IMR-90 (cell line): ENCODE measurements around the gene SEMA6A. TPM values are rescaled to one million over a fixed set of nuclear protein-coding genes. Genes with fewer than 3 reads are reported as not detected.

Experiments
- ATAC-seq: fragments of 200-7000 bp; cut with Tn5 transposase; 2 replicates; pipeline ENCODE4 v1.9.1; 2020; ENCODE audit warnings: low read depth, mild to moderate bottlenecking, moderate library complexity
- BruUV-seq: library from RNA; stranded (reverse); fragments of 400-500 nt; replicated peaks from 2 replicates; lab custom pipeline; 2021; lab: Mats Ljungman, UMichigan
- CTCF ChIA-PET: fragments of 300-600 bp; formaldehyde crosslinking; extraction: SDS; loops from one replicate; lab custom pipeline; 2021; ENCODE audit warnings: antibody characterized with exemption; lab: Yijun Ruan, JAX
- POLR2A ChIA-PET: fragments of 300-600 bp; sonication (Branson Sonifier 250); formaldehyde crosslinking; loops from one replicate; lab custom pipeline; 2022; ENCODE audit warnings: antibody characterized with exemption; ENCODE audit not compliant: unreplicated experiment; lab: Charles Lee
- DNase-seq: peaks from one replicate; pipeline ENCODE4 v3.0.0; 2013
- H2AFZ ChIP-seq: replicated peaks from 2 replicates; pipeline ENCODE3; 2013; ENCODE audit warnings: low read length, mild to moderate bottlenecking; ENCODE audit not compliant: poor library complexity
- H2AK5ac ChIP-seq: 2 replicates; pipeline ENCODE4 v1.6.1; 2013; ENCODE audit warnings: low read depth, low read length, inconsistent platforms
- H2AK9ac ChIP-seq: replicated peaks from 2 replicates; pipeline ENCODE3; 2013; ENCODE audit warnings: mild to moderate bottlenecking, low read depth, low read length, moderate library complexity; ENCODE audit not compliant: poor library complexity
- H2BK120ac ChIP-seq: 2 replicates; pipeline ENCODE4 v1.6.1; 2013; ENCODE audit warnings: low read depth, low read length, inconsistent platforms
- H2BK15ac ChIP-seq: 3 replicates; pipeline ENCODE4 v1.6.1; 2013; ENCODE audit warnings: low read depth, low read length, inconsistent platforms
- H2BK20ac ChIP-seq: 2 replicates; pipeline ENCODE4 v1.6.1; 2013; ENCODE audit warnings: low read depth, mild to moderate bottlenecking, inconsistent platforms, low read length, moderate library complexity
- H2BK5ac ChIP-seq: 2 replicates; pipeline ENCODE4 v1.6.1; 2013; ENCODE audit warnings: mild to moderate bottlenecking, low read depth, low read length, inconsistent platforms; ENCODE audit not compliant: poor library complexity, severe bottlenecking
- H3K14ac ChIP-seq: replicated peaks from 2 replicates; pipeline ENCODE4 v1.6.1; 2013; ENCODE audit warnings: low read depth, low read length, inconsistent platforms
- H3K18ac ChIP-seq: 2 replicates; pipeline ENCODE4 v1.6.1; 2013; ENCODE audit warnings: low read depth, low read length, control low read depth
- H3K23ac ChIP-seq: 2 replicates; pipeline ENCODE4 v1.6.1; 2013; ENCODE audit warnings: low read depth, low read length, inconsistent platforms
- H3K27ac ChIP-seq: 2 replicates; pipeline ENCODE4 v1.5.1; 2013; ENCODE audit warnings: mild to moderate bottlenecking, control low read depth, low read length; ENCODE audit not compliant: insufficient read depth
- H3K27me3 ChIP-seq: 2 replicates; pipeline ENCODE4 v1.6.1; 2013; ENCODE audit warnings: low read length; ENCODE audit not compliant: control insufficient read depth, insufficient read depth
- H3K36me3 ChIP-seq: 2 replicates; pipeline ENCODE4 v1.6.1; 2013; ENCODE audit warnings: low read length, mixed read lengths; ENCODE audit not compliant: control insufficient read depth, insufficient read depth
- H3K4ac ChIP-seq: 2 replicates; pipeline ENCODE4 v1.6.1; 2013; ENCODE audit warnings: low read depth, low read length, inconsistent platforms
- H3K4me1 ChIP-seq: 2 replicates; pipeline ENCODE4 v1.6.1; 2013; ENCODE audit warnings: low read length, mixed read lengths; ENCODE audit not compliant: control insufficient read depth, insufficient read depth
- H3K4me2 ChIP-seq: 2 replicates; pipeline ENCODE4 v1.6.1; 2013; ENCODE audit warnings: low read depth, mild to moderate bottlenecking, control low read depth, low read length, moderate library complexity
- H3K4me3 ChIP-seq: 2 replicates; pipeline ENCODE4 v1.5.1; 2013; ENCODE audit warnings: low read depth, mild to moderate bottlenecking, control low read depth, low read length, moderate library complexity; ENCODE audit not compliant: insufficient read depth
- H3K56ac ChIP-seq: 2 replicates; pipeline ENCODE4 v1.6.1; 2013; ENCODE audit warnings: low read length, inconsistent platforms; ENCODE audit not compliant: insufficient read depth; ENCODE audit errors: extremely low read depth
- H3K79me1 ChIP-seq, 2 experiments: 2 replicates each; pipeline ENCODE4 v1.6.1; 2013; ENCODE audit warnings: low read length in 2 of 2, inconsistent platforms in 1 of 2, low read depth in 1 of 2
- H3K9ac ChIP-seq: 2 replicates; pipeline ENCODE4 v1.6.1; 2013; ENCODE audit warnings: low read depth, low read length, control low read depth
- H3K9me1 ChIP-seq: 2 replicates; pipeline ENCODE4 v1.6.1; 2013; ENCODE audit warnings: low read length, inconsistent platforms; ENCODE audit not compliant: insufficient read depth
- H3K9me3 ChIP-seq: 2 replicates; pipeline ENCODE4 v1.6.1; 2013; ENCODE audit warnings: low read length; ENCODE audit not compliant: control insufficient read depth, insufficient read depth
- H4K20me1 ChIP-seq: 2 replicates; pipeline ENCODE4 v1.6.1; 2013; ENCODE audit warnings: low read length, inconsistent platforms; ENCODE audit not compliant: insufficient read depth
- H4K5ac ChIP-seq: 2 replicates; pipeline ENCODE4 v1.6.1; 2013; ENCODE audit warnings: mild to moderate bottlenecking, low read depth, low read length, control low read depth
- H4K8ac ChIP-seq, 2 experiments: 2 replicates each; pipeline ENCODE4 v1.6.1; 2013; ENCODE audit warnings: low read depth in 2 of 2, low read length in 2 of 2, control low read depth in 1 of 2, inconsistent platforms in 1 of 2
- H4K91ac ChIP-seq: 2 replicates; pipeline ENCODE4 v1.6.1; 2013; ENCODE audit warnings: low read depth, low read length, inconsistent platforms; ENCODE audit not compliant: insufficient read depth
- MAFK ChIP-seq: IDR thresholded peaks from 2 replicates; pipeline ENCODE4 v1.6.1; 2012; ENCODE audit warnings: low read depth, low read length, improper control_type of control experiment
- RAD21 ChIP-seq: IDR thresholded peaks from 2 replicates; pipeline ENCODE4 v1.6.1; 2012; ENCODE audit warnings: low read length, improper control_type of control experiment
- WGBS, 2 experiments: methylation state at CpG; one replicate each; pipeline versions ENCODE4 v1.1.5 to v1.1.7; 2013; ENCODE audit warnings: missing lambda C conversion rate in 2 of 2; ENCODE audit not compliant: insufficient read length in 1 of 2; ENCODE audit errors: extremely low coverage in 2 of 2; 5-methylcytosine and 5-hydroxymethylcytosine counted together
- dilution Hi-C: fragments of 300-500 bp; cut with HindIII; formaldehyde crosslinking; loops from one replicate; pipeline ENCODE4 v1.14.3; 2018; ENCODE audit warnings: low sequenced_read_pairs; ENCODE audit not compliant: unreplicated experiment
- in situ Hi-C: fragments of 300-500 bp; cut with MboI; formaldehyde crosslinking; loops from 3 replicates; pipeline ENCODE4 v1.14.3; 2019; ENCODE audit warnings: low sequenced_read_pairs, inconsistent platforms, mixed read lengths
- intact Hi-C: fragments of 100-400 bp; cut with micrococcal nuclease; formaldehyde crosslinking; loops from 2 replicates; pipeline ENCODE4 v1.10.0; 2022
- polyA plus RNA-seq, 3 experiments: library from polyadenylated mRNA; depleted of rRNA; stranded (reverse); fragments of >200 nt; gene quantifications; 2 replicates each; pipeline ENCODE4 v1.2.3, GENCODE V29; 2012; ENCODE audit warnings: low replicate concordance in 1 of 3
- total RNA-seq: library from RNA; depleted of rRNA; stranded (reverse); fragments of >200 nt; gene quantifications from 2 replicates; pipeline ENCODE4 v1.2.3, GENCODE V29; 2012

Gene SEMA6A
- total and polyA plus RNA-seq, 2 of the 4 experiments (the other 2 are of a cell fraction), result 0.27 to 0.36 TPM

DNA sequence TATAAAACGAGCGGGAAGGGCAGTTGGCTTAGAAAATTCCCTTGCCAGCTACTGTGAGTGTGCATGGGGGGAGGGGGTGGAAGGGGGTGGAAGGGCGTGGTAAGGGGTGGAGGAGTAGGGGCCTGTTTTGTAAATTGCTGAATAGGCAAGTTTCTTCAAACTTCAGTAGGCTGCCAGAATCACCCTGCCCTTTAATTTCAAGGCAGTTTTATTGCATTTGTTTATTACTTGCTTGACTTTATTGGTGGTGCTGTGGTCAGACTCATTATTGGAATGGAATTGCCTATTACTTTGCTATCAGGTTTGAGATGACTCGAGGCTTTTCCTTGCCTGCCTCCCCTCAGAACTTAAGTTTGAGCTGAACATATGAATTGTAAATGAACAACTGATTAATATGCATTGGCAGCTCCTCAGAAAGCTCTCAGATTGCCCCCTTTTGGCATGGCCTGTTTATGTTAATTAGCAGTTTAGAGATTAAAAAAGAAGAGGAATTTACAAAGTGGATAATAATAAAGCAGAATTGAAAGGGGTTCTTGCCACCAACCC is 76.0 kb downstream of the SEMA6A start:
- dilution Hi-C loops (no loop called here), in situ Hi-C loops (no loop called here), intact Hi-C loops (no loop called here)
- Histone ChIP-seq H4K20me1 (no peaks in the 10 kb centered on the region), H3K56ac (no peak overlapping the region), H4K5ac (no peak overlapping the region), H2BK5ac (no peak overlapping the region), H3K9me1 (no peaks in the 10 kb centered on the region), H3K9ac (no peak overlapping the region), H3K4ac (no peak overlapping the region), H2BK20ac (no peak overlapping the region), H4K91ac (no peak overlapping the region), H2AK9ac (no peak overlapping the region), H3K4me1 (no peaks in the 10 kb centered on the region; the same call in 1 of the 2 replicates), H3K4me2 (no peak overlapping the region), H2BK15ac (no peak overlapping the region), H3K4me3 (no peak overlapping the region), H3K27ac (no peak overlapping the region), H3K79me1 (no peaks in the 10 kb centered on the region), H2BK120ac (no peak overlapping the region), H3K23ac (no peak overlapping the region), H3K18ac (no peak overlapping the region), H3K14ac (no peak overlapping the region), H3K9me3 (no peaks in the 10 kb centered on the region), H3K27me3 (peaks cover 2% of the 10 kb centered on the region; the same call in 1 of the 2 replicates), H3K36me3 (no peaks in the 10 kb centered on the region), H2AFZ (no peak overlapping the region), H4K8ac (no peak overlapping the region), H2AK5ac (no peak overlapping the region)
- no peak for ATAC-seq
- ChIA-PET CTCF (no interaction called here), POLR2A (no interaction called here)
- DNase-seq, result no peak
- BruUV-seq, result no TSS peak
- WGBS, 2 experiments, result no CpG with 5 or more reads among the region's 4 CpGs
- peak; percentile 83 for TF ChIP-seq MAFK
- no peak for TF ChIP-seq RAD21
